NT2/D1 (cell line): ENCODE measurements around the gene WDR82.

Experiments
- SUZ12 ChIP-seq: IDR thresholded peaks from 2 replicates; pipeline ENCODE4 v1.6.1; 2011; ENCODE audit not compliant: insufficient read length, insufficient read depth; ENCODE audit errors: extremely low read depth
- YY1 ChIP-seq: IDR thresholded peaks from 2 replicates; pipeline ENCODE4 v1.6.1; 2011; ENCODE audit not compliant: insufficient read length, insufficient read depth
- ZNF274 ChIP-seq: IDR thresholded peaks from 2 replicates; pipeline ENCODE4 v1.6.1; 2011; ENCODE audit warnings: mild to moderate bottlenecking, low read depth, low read length

GRCh38 chr3:52210550-52211046 lies 67.9 kb downstream of the WDR82 start:
- TF ChIP-seq SUZ12: no peak
- TF ChIP-seq ZNF274: no peak
- TF ChIP-seq YY1: no peak
